Measurements from ENCODE around the gene SPOP.
A peak's percentile ranks its signal among the peaks of the same experiment; 100 is the strongest.

Gene SPOP

DNA sequence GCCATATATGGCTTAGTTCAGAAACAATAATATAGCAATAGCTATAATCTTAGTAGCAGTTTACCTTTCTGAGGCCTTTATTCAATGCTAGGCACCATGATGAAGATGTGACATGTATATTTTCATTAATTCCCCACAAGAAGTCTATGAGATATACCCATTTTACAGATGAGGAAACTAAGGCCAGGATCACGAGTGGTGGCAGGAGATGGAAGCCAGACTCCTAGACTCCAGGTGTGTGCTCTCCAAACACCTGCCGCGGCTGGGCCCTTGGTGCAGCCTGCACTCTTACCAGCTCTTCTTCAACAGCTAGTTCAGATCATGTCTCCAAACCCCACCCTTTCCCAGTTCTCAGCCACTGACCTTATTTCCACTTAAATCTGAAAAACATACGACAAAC is 87.0 kb downstream of the SPOP start:
- no peak for DNase-seq
- intact Hi-C loops (cut with DNase I): no loop called here

DNA sequence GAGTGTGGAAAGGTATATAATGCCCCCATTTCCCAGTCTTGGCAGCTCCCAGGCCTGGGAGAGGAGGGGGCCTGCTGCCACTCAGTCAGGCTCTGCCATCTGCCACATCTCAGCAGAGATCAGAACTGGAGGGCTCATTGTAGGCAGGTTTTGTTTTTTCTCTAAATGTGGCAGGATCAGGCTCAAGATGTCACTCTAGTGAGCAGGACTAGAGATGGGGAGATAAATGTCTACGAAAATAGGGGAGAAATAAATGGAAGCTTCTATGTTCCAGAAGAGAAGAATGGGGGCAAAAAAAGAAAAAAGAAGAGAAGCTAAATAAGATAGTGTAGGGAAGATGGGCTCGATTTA is 88.3 kb downstream of the SPOP start:
- no peak for DNase-seq
- intact Hi-C loops (cut with DNase I): no loop called here

DNA sequence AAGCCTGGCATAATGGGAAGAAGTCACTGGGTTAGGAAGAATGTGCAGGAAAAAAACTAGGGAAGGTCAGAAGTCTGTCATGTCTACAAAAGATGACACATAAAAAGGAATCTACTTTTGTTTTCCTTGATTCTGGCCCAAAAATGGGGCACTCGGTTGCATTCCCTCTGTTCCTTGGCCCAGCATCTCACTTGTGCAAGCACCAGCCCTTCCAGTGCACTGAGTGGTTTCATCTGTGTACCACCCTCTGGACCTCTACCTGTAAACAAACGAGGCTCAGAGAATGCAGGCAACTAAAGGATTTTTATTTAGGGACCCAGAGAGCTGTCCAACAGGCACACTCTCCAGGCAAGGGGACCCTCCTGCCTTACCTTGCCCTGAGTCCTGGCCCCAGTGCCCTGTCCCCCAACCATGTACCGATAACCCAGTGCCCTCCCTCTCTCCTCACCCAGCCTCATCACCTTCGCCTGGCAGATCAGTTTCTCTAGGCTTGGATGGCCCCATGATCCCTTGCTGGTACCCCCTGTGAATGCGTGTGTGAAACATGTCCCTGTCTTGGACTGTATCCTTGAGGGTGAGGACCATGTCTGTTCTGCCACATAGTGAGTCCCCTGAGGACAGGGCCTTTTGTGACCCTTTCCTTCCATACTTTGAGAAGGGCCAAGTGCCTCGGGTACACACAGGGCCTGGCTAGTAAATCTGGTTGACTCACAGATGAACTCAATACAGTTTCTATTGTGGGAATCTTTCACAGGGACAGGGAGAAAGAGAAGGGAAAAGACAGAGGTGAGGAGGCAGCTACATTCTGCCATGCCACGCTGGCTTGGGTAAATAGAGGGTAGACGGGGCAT is 88.9 kb downstream of the SPOP start:
- no peak for DNase-seq
- intact Hi-C loops (cut with DNase I): no loop called here

DNA sequence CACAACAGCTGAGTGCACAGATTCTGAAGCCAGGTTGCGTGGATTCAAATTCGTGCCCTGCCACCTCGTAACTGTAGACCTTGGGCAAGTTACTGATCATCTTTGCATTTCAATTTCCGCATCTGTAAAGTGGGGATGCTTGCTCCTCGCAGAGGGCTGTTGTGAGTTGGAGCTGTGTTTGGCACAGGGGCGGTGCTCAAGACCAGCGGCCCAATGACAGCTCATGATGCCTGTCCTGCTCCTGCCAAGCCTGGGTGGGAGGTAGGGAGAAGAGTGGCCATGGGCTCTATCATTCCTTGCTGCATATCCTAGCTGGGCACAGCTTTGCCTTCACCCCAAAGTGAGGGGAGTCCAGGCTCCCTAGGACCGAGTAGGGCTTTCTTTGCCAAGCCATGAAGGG is 89.6 kb downstream of the SPOP start:
- intact Hi-C loops (cut with DNase I): no loop called here
- DNase-seq: no peak

DNA sequence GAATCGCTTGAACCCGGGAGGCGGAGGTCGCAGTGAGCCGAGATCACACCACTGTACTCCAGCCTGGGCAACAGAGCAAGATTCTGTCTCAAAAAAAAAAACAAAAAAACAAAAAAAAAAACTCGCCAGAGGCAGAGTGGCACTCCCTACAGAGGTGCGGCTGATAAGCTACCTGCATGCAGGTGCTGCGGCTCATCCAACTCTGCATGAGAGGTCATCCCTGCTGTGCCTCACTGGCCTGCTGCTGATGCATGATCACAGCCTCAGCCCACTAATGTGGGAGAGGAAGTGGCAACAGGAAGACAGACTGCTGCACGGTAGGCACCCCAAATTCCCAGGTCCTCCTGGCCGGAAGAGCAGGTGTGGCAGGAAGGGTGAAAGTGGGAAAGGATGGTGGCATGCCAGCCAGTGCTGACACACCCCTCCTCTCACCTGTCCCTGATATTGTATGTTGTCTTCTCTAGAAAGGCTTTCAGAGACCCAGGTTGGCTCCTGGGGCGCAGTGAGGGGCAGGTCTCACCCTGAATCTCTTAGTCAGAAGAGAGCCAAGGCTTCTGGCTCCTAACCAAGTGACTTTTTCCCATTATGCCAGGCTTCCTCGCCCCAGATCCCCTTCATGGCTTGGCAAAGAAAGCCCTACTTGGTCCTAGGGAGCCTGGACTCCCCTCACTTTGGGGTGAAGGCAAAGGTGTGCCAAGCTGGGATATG is 90.4 kb downstream of the SPOP start:
- peak in 1 of 10 donors; percentile 65 for DNase-seq
- intact Hi-C loops (cut with DNase I): no loop called here

DNA sequence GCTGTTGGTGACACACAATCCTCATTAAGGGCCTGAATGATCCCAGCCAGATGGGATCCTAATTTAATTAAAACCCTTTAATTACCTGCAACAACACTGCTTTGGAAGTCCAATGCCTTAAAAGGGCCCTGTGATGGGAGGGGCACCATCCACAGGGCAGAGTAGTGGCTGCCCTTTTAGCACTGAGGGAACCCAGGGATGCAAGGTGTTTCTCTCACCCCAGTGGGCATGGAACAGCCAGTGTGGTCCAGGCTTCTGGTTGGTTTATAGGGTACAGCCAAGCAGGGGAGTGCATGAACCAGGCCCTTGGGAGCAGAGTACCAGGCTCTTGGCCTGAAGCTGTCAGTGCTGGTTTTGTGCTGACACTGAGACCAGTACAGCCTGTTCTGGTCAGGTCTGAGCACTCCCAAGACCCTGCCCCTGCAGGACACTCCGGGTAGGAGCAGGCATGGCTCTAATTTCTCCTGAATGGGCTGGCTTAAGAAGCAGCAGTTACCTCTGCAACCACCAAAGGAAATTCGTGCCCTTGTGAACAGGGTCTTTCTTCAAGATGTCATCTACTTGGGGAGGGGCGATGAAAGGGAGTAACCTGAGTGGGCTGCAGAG is 92.4 kb downstream of the SPOP start:
- intact Hi-C loops (cut with DNase I): no loop called here
- DNase-seq: no peak

DNA sequence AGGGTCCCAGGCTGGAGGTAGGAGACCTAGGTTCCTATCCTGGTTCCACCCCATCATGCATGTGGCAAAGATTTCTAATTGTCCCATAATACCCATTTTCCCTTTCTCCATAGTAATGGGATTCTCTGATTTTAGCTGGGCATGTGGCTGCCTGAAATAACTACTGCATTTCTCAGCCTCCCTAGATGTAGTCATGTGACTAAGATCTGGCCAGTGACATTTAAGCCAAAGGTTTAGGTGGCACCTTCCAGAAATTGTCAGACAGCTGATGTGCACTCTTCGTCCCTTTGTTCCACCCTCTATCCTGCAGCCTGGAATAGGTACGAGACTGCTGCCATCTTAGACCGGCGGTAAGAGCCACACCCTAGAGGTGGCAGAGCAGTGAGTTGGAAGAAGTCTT is 94.0 kb downstream of the SPOP start:
- no peak for DNase-seq
- intact Hi-C loops (cut with DNase I): no loop called here

DNA sequence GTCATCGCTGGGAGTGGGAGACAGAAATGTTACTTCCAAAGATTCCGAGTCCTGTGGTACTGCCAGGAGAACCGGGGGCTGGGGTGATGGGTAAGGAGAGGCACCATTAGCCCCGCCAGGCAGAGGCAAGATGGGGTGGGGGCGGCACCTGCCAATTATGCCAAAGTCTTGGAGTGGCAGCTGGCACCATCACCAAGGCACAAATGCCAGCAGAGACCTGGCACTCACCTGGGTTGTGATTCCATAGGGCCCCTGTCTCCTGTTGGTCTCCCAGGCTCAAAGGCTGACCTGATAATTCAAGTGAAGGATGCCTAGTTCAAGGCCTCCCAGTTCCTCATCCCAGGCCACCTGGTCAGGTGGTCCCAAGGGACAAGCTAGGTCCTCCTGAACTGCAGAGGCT is 94.7 kb downstream of the SPOP start:
- intact Hi-C loops (cut with DNase I): no loop called here
- no peak for DNase-seq

DNA sequence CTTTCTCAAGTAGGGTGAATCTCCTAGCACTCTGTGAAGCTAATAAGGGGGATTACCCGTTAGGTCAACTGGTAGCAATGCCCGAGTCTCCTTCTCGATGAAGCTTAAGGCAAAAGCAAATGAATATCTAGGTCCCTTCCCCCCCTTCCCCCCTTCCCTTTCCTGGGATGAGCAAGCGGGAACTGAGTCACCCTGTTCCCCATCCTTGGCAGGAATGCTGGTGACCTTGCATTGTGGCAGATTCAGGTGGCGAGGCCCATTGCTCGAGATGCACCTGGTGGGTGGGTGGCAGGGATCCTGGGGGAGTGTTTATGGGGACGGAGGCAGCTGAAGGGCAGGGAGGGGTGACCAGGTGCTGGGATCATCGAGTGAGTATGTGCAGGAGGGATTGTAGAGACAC is 95.1 kb downstream of the SPOP start:
- intact Hi-C loops (cut with DNase I): no loop called here
- DNase-seq: no peak

DNA sequence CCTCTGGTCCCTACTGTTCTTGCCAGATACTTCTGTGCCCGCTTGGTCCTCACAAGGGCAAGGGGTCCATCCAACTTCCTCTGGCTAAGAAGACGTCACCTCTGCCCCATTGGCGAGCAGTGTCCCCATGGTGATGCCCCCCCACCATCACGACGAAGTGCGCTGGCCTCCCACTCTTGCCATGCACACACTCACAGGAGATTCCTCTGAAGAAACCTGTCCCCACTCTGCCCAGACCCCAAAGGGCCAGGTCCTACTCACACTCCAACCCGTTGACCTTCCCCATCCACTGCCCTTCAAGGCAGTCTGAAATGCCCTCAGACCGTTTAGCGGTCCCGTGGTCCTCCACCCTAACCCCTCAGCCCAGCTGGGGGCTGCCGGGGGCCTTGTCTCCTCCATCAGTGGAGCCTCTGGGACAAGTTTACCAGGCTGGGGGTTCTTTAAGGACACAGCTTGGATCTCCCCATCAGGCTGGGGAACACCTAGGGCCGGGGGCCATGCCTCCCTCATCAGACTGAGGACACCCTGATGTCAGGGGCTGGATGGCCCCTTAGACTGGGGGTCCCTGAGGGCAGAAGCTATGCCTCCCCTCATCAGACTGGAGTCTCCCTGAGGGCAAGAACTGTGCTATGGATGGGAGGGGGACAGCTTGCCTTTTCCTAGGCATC is 95.7 kb downstream of the SPOP start:
- intact Hi-C loops (cut with DNase I): no loop called here
- DNase-seq: peak in 1 of 10 donors; percentile 66

DNA sequence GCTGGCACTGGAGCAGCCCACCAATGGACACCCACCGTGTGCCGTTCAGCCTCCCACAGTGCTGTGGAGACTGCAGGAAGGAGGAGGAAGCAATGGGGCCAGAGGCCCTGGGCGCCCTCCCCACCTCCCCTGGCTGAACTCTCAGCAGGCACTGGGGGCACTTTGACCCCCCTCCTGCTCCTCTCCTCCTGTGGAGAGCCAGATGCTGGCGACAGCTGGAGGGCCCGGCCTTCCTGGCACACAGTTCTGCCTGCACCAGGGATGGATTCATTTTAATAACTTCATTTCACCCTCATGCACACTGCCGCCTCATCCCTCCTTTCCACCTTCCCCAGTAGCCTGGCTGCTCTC is 96.3 kb downstream of the SPOP start:
- intact Hi-C loops (cut with DNase I): no loop called here
- peak in 1 of 10 donors; percentile 55 for DNase-seq

DNA sequence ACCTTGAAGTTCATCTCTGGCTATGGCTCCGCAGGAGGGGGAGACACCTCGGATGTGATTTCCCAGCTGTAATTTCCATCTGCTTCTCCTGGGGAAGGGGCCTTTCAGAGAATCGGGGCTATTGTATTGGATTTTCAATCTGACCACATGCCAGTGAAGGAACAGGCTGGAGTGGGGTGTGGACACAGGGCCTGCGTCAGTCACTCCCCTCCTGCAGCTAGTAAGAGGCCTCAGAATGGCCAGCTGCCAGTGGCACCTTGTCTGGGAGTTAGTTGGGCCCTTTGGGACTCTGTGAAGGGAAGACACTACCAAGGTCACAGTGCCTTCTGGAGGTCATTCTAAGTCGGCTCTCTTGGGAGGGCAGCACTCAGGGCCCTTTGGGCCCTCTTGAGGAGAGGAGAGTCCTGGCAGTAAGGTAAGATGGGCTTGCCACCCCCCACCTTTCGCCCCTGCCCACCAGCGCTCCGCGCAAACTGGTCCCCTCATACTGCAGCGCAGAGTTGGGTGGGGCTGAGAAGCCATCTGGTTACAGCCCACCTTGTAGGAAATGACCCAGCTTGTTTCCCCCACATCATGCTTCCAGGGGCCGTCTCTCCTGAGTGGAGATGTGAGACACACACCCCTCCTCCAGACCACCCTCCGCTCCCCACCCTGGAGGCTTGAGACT is 96.8 kb downstream of the SPOP start:
- intact Hi-C loops (cut with DNase I): no loop called here
- peak in 1 of 10 donors; percentile 53 for DNase-seq

DNA sequence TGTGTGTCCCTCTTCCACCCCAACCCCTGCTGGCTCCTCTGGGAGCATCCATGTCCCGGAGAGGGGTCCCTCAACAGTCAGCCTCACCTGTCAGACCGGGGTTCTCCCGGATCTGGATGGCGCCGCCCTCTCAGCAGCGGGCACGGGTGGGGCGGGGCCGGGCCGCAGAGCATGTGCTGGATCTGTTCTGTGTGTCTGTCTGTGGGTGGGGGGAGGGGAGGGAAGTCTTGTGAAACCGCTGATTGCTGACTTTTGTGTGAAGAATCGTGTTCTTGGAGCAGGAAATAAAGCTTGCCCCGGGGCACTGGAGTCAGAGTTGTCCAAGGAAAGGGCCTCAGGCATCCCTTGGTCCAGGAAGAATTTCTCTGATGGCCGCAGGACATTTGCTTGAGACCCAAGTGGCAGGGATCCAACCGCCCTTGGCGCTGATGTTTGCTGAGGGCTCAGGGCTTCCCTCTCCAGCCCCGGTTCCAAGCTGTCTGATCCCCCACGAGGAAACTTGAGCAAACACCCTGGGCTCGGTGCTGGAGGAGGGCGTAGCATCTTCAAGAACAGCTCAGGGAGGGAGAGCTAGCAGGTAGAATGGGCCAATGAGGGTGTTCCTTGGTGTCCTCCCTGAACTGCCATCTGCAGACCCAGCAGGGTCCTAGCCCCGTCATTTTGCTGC is 97.7 kb downstream of the SPOP start:
- DNase-seq: peak in 1 of 10 donors; percentile 71
- intact Hi-C loops (cut with DNase I): no loop called here

DNA sequence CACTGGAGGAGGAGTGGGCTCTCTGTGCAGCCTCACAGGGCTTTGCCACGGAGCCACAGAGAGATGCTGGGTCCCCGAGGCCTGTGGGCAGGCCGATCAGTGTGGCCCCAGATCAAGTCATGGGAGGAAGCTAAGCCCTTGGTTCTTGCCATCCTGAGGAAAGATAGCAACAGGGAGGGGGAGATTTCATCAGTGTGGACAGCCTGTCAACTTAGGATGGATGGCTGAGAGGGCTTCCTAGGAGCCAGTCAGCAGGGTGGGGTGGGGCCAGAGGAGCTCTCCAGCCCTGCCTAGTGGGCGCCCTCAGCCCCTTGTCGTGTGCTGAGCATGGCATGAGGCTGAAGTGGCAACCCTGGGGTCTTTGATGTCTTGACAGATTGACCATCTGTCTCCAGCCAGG is 98.4 kb downstream of the SPOP start:
- intact Hi-C loops (cut with DNase I): loop anchor here (5.0 kb wide), 1 partner anchor 38 kb away; no protein-coding TSS in a partner anchor
- no peak for DNase-seq

DNA sequence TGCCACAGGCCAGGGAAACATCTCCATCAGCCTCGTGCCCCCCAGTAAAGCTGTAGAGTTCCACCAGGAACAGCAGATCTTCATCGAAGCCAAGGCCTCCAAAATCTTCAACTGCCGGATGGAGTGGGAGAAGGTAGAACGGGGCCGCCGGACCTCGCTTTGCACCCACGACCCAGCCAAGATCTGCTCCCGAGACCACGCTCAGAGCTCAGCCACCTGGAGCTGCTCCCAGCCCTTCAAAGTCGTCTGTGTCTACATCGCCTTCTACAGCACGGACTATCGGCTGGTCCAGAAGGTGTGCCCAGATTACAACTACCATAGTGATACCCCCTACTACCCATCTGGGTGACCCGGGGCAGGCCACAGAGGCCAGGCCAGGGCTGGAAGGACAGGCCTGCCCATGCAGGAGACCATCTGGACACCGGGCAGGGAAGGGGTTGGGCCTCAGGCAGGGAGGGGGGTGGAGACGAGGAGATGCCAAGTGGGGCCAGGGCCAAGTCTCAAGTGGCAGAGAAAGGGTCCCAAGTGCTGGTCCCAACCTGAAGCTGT is 98.9 kb downstream of the SPOP start:
- intact Hi-C loops (cut with DNase I): loop anchor here (5.0 kb wide), 1 partner anchor 38 kb away; no protein-coding TSS in a partner anchor

DNA sequence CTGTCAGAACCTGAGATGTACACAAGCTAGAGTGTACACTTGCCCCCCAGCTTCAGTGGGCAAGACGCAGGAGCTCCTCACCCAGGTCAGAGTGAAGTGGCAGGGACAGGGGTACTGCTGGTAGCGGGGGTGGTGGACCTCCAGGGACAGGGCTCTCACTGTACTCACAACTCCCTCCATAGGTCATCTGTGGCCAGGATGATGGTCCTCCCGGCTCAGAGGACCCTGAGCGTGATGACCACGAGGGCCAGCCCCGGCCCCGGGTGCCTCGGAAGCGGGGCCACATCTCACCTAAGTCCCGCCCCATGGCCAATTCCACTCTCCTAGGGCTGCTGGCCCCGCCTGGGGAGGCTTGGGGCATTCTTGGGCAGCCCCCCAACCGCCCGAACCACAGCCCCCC is 99.5 kb downstream of the SPOP start:
- intact Hi-C loops (cut with DNase I): loop anchor here (5.0 kb wide), 1 partner anchor 39 kb away; no protein-coding TSS in a partner anchor
- DNase-seq: peak in 1 of 10 donors; percentile 53

More for the DNA sequence above, 98.9 kb downstream of the SPOP start:
- peak in 1 of 10 donors; percentile 68 for DNase-seq

DNA sequence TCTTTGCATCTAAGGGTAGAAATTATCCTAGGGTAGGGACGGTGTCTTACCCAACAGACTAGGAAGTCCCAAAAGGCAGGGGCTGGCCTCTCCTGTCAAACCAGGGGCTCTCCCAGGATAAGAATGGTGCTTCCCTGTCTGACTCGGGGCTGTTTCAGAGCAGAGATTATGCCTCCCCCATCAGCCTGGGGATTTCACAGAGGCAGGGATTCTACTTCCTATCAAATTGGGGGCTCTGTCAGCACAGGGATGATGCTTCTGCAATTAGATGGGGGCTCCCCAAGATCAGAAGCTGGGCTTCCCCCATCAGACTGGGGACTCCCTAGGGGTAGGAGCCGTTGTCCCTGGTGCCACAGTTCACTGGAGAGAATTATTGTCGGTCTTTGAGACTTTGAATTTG is 99.9 kb downstream of the SPOP start:
- no peak for DNase-seq
- intact Hi-C loops (cut with DNase I): loop anchor here (5.0 kb wide), 1 partner anchor 39 kb away; no protein-coding TSS in a partner anchor

DNA sequence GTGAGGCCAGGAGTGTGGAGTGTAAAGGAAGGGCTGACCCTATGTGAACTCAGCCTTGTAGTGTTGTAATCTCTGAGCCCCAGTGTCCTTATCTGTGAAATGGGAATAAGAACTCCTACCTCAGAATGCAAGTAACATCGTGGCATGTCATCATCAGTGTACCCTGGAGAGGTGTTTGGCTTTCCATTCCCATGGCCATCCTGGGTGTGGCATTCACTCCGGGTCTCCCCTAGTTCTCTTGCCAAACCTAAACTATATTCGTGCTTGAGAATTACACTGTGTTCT is 100.3 kb downstream of the SPOP start:
- DNase-seq: no peak
- intact Hi-C loops (cut with DNase I): loop anchor here (5.0 kb wide), 1 partner anchor 40 kb away; no protein-coding TSS in a partner anchor

DNA sequence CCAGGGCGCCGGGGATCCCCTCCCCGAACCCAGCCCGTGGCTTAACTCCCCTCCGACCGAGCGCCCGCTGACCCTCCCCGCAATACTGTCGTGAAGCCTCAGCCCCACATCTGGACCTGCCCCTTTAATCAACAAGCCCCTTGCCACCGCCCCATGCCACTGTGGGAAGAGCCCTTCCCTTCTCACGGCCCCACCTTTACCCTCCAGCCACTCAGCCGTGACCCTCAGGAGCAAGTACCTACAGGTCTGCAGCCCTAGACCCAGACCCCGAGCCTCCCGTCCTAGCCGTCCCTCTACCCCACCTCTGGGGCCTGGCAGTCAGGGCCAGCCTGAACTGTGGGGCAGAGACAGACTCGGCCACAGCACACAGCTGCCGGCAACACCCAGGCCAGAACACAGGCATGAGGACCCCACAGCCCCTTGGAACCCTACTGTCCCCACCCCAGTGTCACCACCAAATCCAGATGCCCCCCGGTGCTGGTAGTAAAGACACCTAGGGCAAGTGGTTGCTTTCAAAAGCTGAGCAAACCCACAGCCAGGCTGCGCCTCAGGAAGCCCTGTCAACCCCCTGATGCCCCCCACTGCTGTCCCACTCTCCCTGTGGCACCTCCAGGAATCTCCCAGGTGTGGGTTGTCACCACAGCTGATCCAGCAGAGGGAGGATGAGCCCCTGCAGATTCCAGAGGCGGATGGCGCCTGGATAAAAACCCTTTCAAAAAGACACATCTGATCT is 100.8 kb downstream of the SPOP start:
- DNase-seq: peak in 2 of 10 donors; percentile 63 to 80
- intact Hi-C loops (cut with DNase I): loop anchor here (5.0 kb wide), 1 partner anchor 40 kb away; no protein-coding TSS in a partner anchor
